B cell (primary cell): ENCODE results near the gene ASPG.

ENCODE experiments used
- CTCF ChIP-seq: fragments of 200-600 bp; IDR thresholded peaks from one replicate; pipeline ENCODE4 v1.8.0; 2022; ENCODE audit warnings: antibody characterized with exemption, mild to moderate bottlenecking
- EZH2 ChIP-seq: IDR thresholded peaks from 2 replicates; pipeline ENCODE4 v1.6.1; 2012; ENCODE audit warnings: borderline replicate concordance, low read depth, mild to moderate bottlenecking, moderate library complexity, low read length; ENCODE audit not compliant: insufficient read depth, poor library complexity, severe bottlenecking

GRCh38 chr14:104098272-104099095 is 13.0 kb downstream of the ASPG start:
- TF ChIP-seq CTCF (no peak), EZH2 (no peak)
